ENCODE data around the gene PROS1. TPM values are rescaled to one million over a fixed set of nuclear protein-coding genes. Genes with fewer than 3 reads are reported as not detected.

PROS1 gene
- polyA plus RNA-seq, 1 donor (not counting 4 experiments of a cell fraction or from before 2014, with no cell fraction given), result 3.8 TPM

- H3K27me3 ChIP-seq (ENCODE audit: control insufficient read depth, extremely low read depth, insufficient read depth, low read length), result no peaks in the 10 kb centered on the region
- no peak overlapping the region for H2AFZ ChIP-seq (ENCODE audit: control insufficient read depth, low read length)
- no peak overlapping the region for H3K9ac ChIP-seq (ENCODE audit: control insufficient read depth, extremely low read depth, insufficient read depth, low read length)
- H3K4me3 ChIP-seq (ENCODE audit: control insufficient read depth in 2 of 3, extremely low read depth in 1 of 3, insufficient read depth in 2 of 3, low read depth in 1 of 3, low read length in 3 of 3), result no peak overlapping the region
- H3K36me3 ChIP-seq (ENCODE audit: control insufficient read depth in 2 of 2, extremely low read depth in 1 of 2, insufficient read depth in 2 of 2, low read length in 2 of 2), result no peaks in the 10 kb centered on the region
- no peak for TF ChIP-seq EZH2 (IDR thresholded peaks at IDR 0.05; ENCODE audit: low read length)
- TF ChIP-seq CTCF (optimal IDR thresholded peaks at IDR 0.05 in 1 of 3, IDR thresholded peaks at IDR 0.05 in 1 of 3, conservative IDR thresholded peaks at IDR 0.05 in 1 of 3; ENCODE audit: extremely low read depth in 1 of 3, insufficient read depth in 2 of 3, low read length in 3 of 3), result no peak
- H3K27ac ChIP-seq (ENCODE audit: control insufficient read depth, insufficient read depth, low read length), result no peak overlapping the region
- H3K9me1 ChIP-seq (ENCODE audit: control insufficient read depth, extremely low read depth, insufficient read depth, low read length), result no peaks in the 10 kb centered on the region
- no peaks in the 10 kb centered on the region for H3K79me2 ChIP-seq (ENCODE audit: control insufficient read depth, insufficient read depth, low read length)
- no peak for DNase-seq (ENCODE audit: low read depth, low spot score)
- FAIRE-seq, result no peak
- no peaks in the 10 kb centered on the region for H3K4me1 ChIP-seq (ENCODE audit: control insufficient read depth, extremely low read depth, insufficient read depth, low read length)
- no peak overlapping the region for H3K4me2 ChIP-seq (ENCODE audit: control insufficient read depth, extremely low read depth, insufficient read depth, low read depth, low read length)
- H3K9me3 ChIP-seq (ENCODE audit: control insufficient read depth, low read depth, low read length), result no peaks in the 10 kb centered on the region
- no peaks in the 10 kb centered on the region for H4K20me1 ChIP-seq (ENCODE audit: control insufficient read depth, extremely low read depth, insufficient read depth, low read length)
- dilution Hi-C loops (cut with MboI; ENCODE audit: extremely low pct_ligation_motif_present, low sequenced_read_pairs), result no loop called here
Measured at GRCh38 chr3:94019659-94020058, 46.0 kb upstream of the PROS1 start.

- Histone ChIP-seq H3K9me1 (ENCODE audit: control insufficient read depth, extremely low read depth, insufficient read depth, low read length) (no peaks in the 10 kb centered on the region), H3K4me3 (ENCODE audit: control insufficient read depth in 2 of 3, extremely low read depth in 1 of 3, insufficient read depth in 2 of 3, low read depth in 1 of 3, low read length in 3 of 3) (no peak overlapping the region), H3K4me2 (ENCODE audit: control insufficient read depth, extremely low read depth, insufficient read depth, low read depth, low read length) (no peak overlapping the region), H3K4me1 (ENCODE audit: control insufficient read depth, extremely low read depth, insufficient read depth, low read length) (no peaks in the 10 kb centered on the region), H4K20me1 (ENCODE audit: control insufficient read depth, extremely low read depth, insufficient read depth, low read length) (no peaks in the 10 kb centered on the region), H3K27me3 (ENCODE audit: control insufficient read depth, extremely low read depth, insufficient read depth, low read length) (no peaks in the 10 kb centered on the region), H3K36me3 (ENCODE audit: control insufficient read depth in 2 of 2, extremely low read depth in 1 of 2, insufficient read depth in 2 of 2, low read length in 2 of 2) (no peaks in the 10 kb centered on the region), H3K79me2 (ENCODE audit: control insufficient read depth, insufficient read depth, low read length) (no peaks in the 10 kb centered on the region), H3K9ac (ENCODE audit: control insufficient read depth, extremely low read depth, insufficient read depth, low read length) (no peak overlapping the region), H2AFZ (ENCODE audit: control insufficient read depth, low read length) (no peak overlapping the region), H3K9me3 (ENCODE audit: control insufficient read depth, low read depth, low read length) (no peaks in the 10 kb centered on the region), H3K27ac (ENCODE audit: control insufficient read depth, insufficient read depth, low read length) (no peak overlapping the region)
- dilution Hi-C loops (cut with MboI; ENCODE audit: extremely low pct_ligation_motif_present, low sequenced_read_pairs), result no loop called here
- FAIRE-seq (no peak), DNase-seq (ENCODE audit: low read depth, low spot score) (no peak)
- TF ChIP-seq EZH2 (IDR thresholded peaks at IDR 0.05; ENCODE audit: low read length) (no peak), CTCF (optimal IDR thresholded peaks at IDR 0.05 in 1 of 3, IDR thresholded peaks at IDR 0.05 in 1 of 3, conservative IDR thresholded peaks at IDR 0.05 in 1 of 3; ENCODE audit: extremely low read depth in 1 of 3, insufficient read depth in 2 of 3, low read length in 3 of 3) (no peak)
Measured at GRCh38 chr3:94015025-94015424, 41.3 kb upstream of the PROS1 start.
